ENCODE results near the gene RBM38.
"Not testable (repeated sequence)": the region's sequence is repeated elsewhere in the genome, so short reads cannot be mapped to it uniquely, and the experiment has no call there.

DNA sequence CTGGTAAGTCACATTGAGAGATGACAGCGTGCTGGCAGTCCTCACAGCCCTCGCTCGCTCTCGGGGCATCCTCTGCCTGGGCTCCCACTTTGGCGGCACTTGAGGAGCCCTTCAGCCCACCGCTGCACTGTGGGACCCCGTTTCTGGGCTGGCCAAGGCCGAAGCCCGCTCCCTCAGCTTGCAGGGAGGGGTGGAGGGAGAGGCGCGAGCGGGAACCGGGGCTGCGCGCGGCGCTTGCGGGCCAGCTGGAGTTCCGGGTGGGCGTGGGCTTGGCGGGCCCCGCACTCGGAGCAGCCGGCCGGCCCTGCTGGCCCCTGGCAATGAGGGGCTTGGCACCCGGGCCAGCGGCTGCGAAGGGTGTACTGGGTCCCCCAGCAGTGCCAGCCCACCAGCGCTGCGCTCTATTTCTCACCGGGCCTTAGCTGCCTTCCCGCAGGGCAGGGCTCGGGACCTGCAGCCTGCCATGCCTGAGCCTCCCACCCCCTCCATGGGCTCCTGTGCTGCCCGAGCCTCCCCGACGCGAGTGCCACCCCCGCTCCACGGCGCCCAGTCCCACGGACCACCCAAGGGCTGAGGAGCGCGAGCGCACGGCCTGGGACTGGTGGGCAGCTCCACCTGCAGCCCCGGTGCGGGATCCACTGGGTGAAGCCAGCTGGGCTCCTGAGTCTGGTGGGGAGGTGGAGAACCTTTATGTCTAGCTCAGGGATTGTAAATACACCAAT lies 42.8 kb upstream of the RBM38 start:
- TF ChIP-seq, protein P1, sequence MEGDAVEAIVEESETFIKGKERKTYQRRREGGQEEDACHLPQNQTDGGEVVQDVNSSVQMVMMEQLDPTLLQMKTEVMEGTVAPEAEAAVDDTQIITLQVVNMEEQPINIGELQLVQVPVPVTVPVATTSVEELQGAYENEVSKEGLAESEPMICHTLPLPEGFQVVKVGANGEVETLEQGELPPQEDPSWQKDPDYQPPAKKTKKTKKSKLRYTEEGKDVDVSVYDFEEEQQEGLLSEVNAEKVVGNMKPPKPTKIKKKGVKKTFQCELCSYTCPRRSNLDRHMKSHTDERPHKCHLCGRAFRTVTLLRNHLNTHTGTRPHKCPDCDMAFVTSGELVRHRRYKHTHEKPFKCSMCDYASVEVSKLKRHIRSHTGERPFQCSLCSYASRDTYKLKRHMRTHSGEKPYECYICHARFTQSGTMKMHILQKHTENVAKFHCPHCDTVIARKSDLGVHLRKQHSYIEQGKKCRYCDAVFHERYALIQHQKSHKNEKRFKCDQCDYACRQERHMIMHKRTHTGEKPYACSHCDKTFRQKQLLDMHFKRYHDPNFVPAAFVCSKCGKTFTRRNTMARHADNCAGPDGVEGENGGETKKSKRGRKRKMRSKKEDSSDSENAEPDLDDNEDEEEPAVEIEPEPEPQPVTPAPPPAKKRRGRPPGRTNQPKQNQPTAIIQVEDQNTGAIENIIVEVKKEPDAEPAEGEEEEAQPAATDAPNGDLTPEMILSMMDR (IDR thresholded peaks at IDR 0.05; ENCODE audit: low read depth, low read length): not testable (repeated sequence)
- TF ChIP-seq EZH2phosphoT487 (IDR thresholded peaks at IDR 0.05; ENCODE audit: low read depth): not testable (repeated sequence)
